A673 (cell line): ENCODE results near the gene F8.

Experiments used
- CTCF ChIP-seq: fragments of 300-800, 200-600 bp; sonication (generic); conservative IDR thresholded peaks from 2 replicates; pipeline ENCODE4 v1.5.1; 2017; ENCODE audit warnings: low read depth, mild to moderate bottlenecking, antibody characterized with exemption, low read length, moderate library complexity, mixed read lengths
- EZH2 ChIP-seq: fragments of 200-600 bp; sonication (generic); IDR thresholded peaks from 2 replicates; pipeline ENCODE4 v1.6.1; 2017; ENCODE audit warnings: borderline replicate concordance, low read depth, mild to moderate bottlenecking, mixed read lengths, antibody characterized with exemption, low read length; ENCODE audit not compliant: poor library complexity, severe bottlenecking

DNA sequence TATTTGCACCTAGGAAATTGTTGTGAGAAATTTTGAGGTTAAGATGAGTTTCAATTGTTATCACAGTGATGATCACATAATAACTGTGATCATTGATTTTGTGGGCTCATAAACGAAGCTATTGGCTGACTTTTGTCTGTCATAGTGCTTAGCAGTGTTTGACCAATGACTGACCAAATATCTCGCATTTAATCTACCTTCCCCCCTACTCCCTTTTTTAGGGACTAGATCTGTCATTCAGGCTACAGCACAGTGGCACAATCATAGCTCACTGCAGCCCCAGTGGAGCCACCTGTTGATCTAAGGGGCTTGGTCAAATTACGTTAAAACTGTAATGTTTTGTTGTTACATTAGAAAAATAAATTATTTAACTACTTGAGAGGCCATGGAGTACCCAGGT, 5.6 kb upstream of the F8 start:
- no peak for TF ChIP-seq CTCF
- TF ChIP-seq EZH2 = no peak
